ENCODE measurements around the gene IKZF2. TPM values are rescaled to one million over a fixed set of nuclear protein-coding genes. Genes with fewer than 3 reads are reported as not detected.

The IKZF2 gene
- total and polyA plus RNA-seq, 11 donors, result 0.84 to 8.0 (median 5.9) TPM

- Histone ChIP-seq H3K36me3 (no peaks in the 10 kb centered on the region), H3K4me1 (no peaks in the 10 kb centered on the region), H3K9me3 (no peaks in the 10 kb centered on the region), H3K27me3 (no peaks in the 10 kb centered on the region), H3K27ac (no peak overlapping the region), H3K4me3 (no peak overlapping the region)
- intact Hi-C loops (cut with DNase I), result loop anchor here in 1 of 10 donors (5.0 kb wide), 1 partner anchor 395 kb away; no protein-coding TSS in a partner anchor
- DNase-seq (no peak), ATAC-seq (no peak)
- WGBS, 4 donors, result 82 to 85% (median 84%) methylated on average over 2 of the region's 2 CpGs
- no peak for TF ChIP-seq POLR2A (IDR thresholded peaks at IDR 0.05)
- no peak for TF ChIP-seq CTCF (IDR thresholded peaks at IDR 0.05)
Measured at GRCh38 chr2:213167271-213167930, 16.0 kb upstream of the IKZF2 start.

GRCh38 chr2:213166109-213166508 lies 14.7 kb upstream of the IKZF2 start:
- no peak overlapping the region for H3K27ac ChIP-seq
- no peaks in the 10 kb centered on the region for H3K9me3 ChIP-seq
- DNase-seq (no peak), ATAC-seq (no peak)
- no peak overlapping the region for H3K4me3 ChIP-seq
- intact Hi-C loops (cut with DNase I), result loop anchor here in 1 of 10 donors (5.0 kb wide), 1 partner anchor 394 kb away; no protein-coding TSS in a partner anchor
- TF ChIP-seq POLR2A (IDR thresholded peaks at IDR 0.05) (no peak), CTCF (IDR thresholded peaks at IDR 0.05) (no peak)
- H3K27me3 ChIP-seq, result no peaks in the 10 kb centered on the region
- H3K4me1 ChIP-seq, result no peaks in the 10 kb centered on the region
- no peaks in the 10 kb centered on the region for H3K36me3 ChIP-seq

- DNase-seq (no peak), ATAC-seq (no peak)
- TF ChIP-seq CTCF (IDR thresholded peaks at IDR 0.05), result no peak
- H3K9me3 ChIP-seq, result no peaks in the 10 kb centered on the region
- H3K4me1 ChIP-seq, result no peaks in the 10 kb centered on the region
- no peak overlapping the region for H3K4me3 ChIP-seq
- H3K36me3 ChIP-seq, result no peaks in the 10 kb centered on the region
- no peak overlapping the region for H3K27ac ChIP-seq
- H3K27me3 ChIP-seq, result no peaks in the 10 kb centered on the region
- intact Hi-C loops (cut with DNase I), result no loop called here
Measured at GRCh38 chr2:213164263-213164662, 12.9 kb upstream of the IKZF2 start.

GRCh38 chr2:213162516-213163118 lies 11.2 kb upstream of the IKZF2 start:
- H3K4me3 ChIP-seq, result no peak overlapping the region
- intact Hi-C loops (cut with DNase I), result no loop called here
- no peaks in the 10 kb centered on the region for H3K9me3 ChIP-seq
- no peaks in the 10 kb centered on the region for H3K4me1 ChIP-seq
- DNase-seq (no peak), ATAC-seq (no peak)
- no peak overlapping the region for H3K27ac ChIP-seq
- no peak for TF ChIP-seq CTCF (IDR thresholded peaks at IDR 0.05)
- TF ChIP-seq POLR2A (IDR thresholded peaks at IDR 0.05), result no peak
- WGBS, 4 donors, result 78 to 89% (median 80%) methylated on average over 3 of the region's 3 CpGs
- no peaks in the 10 kb centered on the region for H3K36me3 ChIP-seq
- no peaks in the 10 kb centered on the region for H3K27me3 ChIP-seq

All from heart left ventricle (tissue), 16 donors.